Kasumi-1 (cell line): ENCODE data around the gene TMTC1.

Source experiments
- DNase-seq, 2 experiments: peaks; one replicate each; lab custom pipeline; 2025; lab: John Stamatoyannopoulos, UW

The TMTC1 gene

DNA sequence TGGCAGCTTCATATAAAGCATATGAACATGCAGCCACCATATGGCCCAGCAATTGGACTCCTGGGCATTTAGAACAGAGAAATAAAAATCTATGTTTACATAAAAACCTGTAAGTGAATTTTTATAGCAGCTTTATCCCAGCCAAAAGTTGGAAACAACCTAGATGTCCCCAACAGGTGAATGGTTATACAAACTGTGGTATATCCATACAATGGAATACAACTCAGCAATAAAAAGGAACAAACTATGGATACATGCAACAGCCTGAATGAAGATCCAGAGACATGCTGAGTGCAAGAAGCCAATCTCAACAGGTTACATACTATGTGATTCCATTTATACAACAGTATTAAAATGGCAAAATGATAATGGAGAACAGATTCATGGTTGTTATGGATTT, 3.7 kb downstream of the TMTC1 start:
- DNase-seq: no peak

DNA sequence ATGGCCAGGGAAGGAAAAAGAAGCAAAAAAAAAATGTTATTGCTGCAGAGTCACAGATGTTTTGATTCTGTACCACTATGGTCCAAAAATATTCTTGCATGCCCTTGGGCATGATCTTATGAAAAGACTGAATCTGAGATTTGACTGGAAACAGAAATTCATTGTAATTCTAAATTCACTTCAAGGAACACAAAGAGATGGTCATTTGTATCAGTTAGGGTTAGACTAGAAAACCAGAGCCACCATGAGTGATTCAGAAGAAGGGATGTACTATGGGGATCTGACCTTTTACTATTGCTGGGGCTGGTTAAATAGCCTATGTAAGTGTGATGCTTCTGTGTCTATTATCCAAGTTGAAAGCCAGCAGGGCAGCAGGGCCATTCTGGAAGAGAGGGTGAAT, 5.2 kb downstream of the TMTC1 start:
- DNase-seq: no peak

DNA sequence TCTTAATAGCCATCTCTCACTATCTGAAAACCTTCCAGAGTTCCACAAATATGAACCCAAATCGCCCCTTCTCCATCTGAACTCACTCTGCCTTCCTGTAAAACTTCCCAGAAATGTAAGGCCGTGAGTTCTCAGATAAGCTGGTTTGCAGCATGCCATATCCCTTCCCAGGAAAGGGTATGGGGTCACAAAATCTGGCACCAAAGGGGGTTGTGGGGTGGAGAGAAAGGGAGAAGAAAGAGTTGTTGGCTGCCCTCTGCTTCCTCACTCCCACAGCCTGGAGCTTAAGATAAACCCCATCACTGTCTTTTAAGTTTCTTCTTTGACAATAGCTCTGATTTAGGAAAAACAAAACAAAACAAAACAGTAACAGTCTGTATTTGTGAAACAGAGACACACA, 10.7 kb downstream of the TMTC1 start:
- DNase-seq: no peak

DNA sequence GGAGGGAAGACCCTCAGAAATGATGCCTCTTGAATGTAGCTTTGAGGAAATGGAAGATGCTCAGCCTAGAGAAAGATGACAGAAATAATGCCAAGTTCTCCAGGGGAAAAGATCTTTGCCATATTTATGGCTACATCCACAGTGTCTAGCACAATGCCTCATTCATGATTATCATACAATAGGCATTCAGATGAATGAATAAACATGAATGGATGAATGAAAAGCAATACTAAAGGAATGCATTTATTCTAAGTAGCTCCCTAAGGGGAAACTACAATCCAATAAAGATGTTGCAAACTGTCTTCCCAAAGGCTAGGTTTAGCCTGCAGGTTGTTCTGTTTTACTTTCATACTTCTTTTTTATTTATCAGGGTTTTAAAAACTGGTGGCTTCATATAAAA, 12.0 kb downstream of the TMTC1 start:
- no peak for DNase-seq

DNA sequence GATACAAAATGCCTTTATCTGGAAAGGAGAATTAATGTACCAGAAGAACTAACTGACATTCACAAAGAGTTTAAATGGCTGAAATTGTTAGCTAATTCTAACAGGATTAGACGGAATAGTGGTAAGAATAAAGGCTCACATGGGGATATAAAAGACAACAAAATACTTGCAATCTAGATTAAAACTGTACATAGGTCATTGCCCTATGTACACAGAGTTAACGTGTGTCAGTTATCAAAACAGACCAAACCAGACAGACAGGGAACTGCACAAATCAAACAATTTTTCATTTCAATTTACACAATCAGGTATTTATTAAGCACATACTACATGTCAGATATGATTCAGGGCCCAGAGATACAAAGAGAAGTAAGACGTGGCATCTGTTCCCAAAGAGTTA, 12.6 kb downstream of the TMTC1 start:
- no peak for DNase-seq

DNA sequence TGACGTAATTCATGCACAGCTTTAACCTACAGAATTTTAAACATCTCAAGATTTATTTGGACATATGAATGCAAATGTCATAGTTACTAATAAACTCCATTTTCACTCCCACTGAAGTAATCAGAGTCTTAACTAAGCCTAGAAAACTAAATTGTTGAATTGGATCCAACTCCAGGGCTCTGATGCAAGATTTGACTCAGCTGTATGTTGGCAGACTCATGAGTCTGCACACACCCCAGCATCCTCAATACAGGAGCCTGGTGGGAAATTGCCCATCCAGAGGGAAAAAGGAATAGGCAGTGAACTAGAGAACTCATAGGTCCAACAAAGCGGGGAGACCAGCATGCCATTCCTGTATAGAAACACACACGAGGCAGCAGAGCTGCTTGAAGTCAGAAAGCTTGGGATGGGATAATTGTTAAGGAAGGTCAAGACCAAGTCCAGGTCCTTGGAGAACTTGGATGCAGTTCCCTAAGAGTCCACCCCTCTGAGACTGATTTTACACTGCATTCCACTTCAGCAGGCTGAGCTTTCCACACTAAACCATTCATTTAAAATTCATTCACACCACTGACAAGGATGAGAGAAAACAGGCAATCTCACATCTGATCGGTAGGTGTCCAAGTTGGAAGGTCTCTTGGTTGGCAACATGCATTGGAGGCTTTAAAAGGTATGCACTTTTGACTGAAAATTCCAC, 14.4 kb downstream of the TMTC1 start:
- DNase-seq: no peak

DNA sequence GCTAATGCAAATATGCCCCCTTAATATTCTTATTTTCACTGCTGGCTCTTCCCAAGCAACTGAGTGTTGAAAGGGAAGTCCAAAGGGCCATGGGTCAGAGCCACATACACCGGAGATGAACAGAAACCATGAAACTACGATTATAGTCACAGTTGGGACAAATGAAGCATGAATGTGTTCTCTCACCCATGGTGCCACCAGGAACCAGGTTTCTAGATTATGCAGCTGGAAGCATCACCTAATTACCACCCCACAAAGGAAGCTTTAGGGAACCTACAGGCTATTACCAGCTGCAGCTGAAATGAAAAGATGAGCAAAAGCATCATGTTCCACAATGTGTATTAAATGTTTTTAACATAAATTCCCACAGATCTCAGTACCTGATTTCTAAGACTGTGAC, 15.4 kb downstream of the TMTC1 start:
- DNase-seq: no peak

DNA sequence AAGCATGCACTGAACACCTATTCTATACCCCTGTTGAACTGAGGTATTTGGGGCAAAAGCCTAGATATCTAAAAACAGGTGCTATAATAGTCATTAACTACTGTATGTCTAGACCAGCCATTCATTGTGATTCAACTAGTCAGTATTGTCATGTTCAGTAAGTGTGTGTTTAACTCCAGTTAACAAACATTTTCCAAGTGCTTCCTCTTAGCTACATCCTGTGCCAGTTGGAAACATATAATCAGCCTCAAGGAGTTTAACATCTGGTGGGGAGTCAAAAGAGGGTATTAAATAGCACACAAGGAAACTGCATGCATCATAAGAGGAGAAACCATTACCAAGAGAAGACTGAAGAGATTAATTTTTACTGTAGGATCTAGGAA, 20.4 kb downstream of the TMTC1 start:
- DNase-seq: no peak

DNA sequence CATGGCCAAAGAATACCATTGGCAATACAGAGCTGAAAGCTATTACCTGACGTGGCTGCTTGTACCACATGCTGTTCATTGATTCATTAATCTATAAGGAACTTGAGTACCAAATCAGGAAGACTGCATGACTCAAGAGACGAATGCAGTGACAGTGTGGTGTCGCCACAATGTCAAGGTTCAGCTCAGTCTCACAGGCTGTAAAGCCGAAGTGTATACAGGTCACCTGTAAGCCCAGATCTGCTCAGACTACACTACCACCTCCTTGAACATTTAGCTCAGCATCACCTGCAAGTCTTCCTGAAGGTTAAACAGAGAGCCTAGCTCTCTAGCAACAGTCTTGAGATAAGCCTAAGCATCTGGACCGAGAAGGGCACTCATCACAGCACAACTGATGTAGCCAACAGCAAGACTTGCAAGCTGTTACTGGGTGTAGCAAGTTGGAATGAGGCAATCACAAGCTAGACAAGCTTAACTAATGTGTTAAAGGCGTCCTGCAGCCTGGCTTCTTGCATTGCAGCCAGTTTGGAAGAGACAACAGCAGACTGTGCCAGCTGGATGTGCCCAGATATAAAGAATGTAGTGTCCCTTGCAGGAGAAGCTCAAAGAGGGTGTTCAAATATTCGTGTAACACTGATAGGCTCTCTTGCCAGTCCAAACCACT, 21.0 kb downstream of the TMTC1 start:
- DNase-seq: no peak

DNA sequence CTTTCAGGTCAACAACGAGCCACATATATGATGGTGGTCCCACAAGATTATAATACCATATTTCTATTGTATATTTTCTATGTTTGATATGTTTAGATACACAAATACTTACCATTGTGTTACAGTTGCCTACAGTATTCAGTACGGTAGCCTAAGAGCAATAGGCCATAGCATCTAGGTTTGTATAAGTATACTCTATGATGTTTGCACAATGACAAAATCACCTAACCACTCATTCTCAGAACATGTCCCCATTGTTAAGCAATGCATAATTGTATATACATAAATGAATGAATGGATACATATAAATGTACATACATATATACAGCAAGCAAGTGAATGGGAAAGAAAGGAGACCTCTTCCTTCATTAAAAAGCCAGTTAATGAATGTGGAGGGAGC, 23.8 kb downstream of the TMTC1 start:
- DNase-seq: no peak

DNA sequence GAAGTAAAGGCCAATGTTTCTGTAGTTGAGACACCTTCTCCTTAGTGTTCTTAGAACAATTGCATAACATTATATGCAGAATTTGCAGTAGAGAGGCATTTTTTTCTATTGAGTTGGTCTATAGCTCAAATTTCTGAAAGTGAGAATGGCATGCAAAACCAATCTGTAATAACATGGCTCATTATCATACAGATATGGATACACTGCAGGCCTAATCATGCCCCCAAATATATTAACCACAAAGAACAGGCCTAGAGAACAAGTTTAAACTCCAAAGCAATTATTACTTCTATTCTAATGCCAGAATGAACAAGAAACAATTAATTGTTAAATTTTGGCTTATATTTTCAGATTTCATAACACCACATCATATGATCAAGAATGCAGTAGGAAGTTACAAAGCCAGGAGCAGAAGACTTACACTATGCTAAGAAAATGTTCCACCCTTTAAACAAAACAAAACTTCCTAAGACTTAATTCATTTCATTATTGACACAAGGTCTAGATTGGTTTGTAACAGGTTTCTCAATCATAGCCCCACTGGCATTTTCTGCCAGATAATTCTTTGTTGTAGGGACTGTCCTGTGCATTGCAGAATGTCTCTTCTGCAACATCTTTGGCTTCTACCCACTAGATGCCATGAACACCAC, 26.9 kb downstream of the TMTC1 start:
- no peak for DNase-seq

DNA sequence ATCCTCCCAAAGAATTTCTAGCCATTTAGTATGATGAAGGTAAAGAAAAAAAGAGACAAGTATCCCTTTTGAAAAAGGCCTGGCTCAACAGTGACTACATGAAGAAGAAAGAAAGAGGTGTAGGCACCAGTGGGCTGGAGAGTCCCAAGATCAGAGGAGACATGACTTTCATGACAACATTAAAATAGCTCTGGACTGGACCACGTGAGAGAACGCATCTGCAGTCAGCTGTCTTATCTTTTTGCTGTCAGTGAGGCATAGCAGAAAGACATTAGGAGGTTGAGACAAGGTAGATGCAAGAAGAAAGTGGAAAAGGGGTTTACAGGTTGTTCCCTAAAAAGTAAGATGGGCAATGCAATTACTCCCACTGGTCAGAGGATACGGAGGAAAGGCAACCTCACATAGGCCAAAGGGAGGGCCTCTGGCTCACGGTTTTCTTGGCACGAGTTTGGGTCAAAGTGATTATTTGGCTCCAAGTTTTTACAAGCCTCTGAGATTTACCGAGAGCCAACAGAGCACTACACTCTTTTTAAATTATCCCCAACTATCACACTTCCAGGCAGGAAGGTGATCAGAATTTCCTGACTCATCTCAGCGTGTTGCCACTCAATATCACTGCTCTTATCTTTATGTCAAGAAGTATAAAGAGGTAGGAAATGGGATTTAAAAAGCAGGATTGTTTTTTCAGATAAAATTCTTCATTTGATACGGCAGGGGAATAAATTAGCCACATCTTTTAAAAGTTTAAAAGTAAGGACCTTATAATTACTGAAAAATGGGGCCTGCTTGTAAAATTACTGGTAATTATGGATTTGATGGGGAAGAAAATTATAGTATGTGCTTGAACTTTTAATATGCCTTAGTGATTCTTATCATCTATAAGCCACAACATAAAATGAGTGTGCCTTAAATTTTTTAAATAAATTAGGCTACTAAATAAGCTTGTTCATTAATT, 29.2 kb downstream of the TMTC1 start:
- no peak for DNase-seq

DNA sequence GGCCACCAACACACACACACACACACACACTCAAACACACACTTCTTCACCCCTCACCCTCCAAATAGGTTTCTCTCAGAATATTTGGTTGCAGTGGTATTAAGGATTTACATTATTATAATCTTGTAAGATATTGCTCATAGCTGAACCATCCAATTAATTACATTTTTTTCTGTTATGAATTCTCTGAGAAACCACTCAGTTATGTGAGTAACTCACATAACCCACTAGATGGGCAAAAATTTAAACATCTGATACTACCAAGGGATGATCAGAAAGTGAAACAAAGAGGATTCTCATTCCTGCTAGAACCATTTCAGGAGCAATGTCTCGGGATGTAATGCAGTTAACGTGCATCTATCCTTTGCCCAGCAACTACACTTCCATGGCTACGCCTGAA, 31.6 kb downstream of the TMTC1 start:
- no peak for DNase-seq

DNA sequence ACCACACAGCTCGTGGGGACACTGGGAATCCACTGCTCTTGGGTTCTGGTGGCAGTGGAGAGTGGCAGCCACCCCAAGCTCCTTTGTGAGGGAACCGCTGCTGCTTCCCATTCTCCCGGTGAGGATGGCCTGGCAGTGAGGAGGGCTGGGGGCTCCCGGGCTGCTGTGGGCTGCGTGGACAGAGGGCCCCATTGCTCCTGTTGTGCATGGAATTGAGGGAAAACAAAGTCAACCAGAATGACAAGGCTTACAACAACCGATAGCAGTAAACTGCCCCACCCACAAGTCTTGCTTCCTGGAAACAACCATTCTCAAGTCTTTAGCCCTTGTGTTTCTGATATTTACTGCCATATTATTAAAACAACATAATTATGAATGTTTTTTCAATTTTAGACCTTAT, 32.1 kb downstream of the TMTC1 start:
- no peak for DNase-seq

DNA sequence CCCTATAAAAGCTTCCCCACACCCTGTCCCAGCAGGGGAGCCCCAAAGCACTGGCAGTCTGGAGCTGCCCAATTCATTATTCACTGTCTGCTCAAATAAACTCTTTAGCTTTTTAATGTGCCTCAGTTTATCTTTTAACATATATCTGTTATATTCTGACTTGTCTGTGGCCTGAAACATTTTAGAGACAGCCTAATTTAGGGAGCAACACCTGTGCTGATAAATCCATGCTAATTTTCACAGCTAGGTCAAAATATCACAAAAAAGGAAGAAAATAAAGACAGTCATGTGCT, 32.9 kb downstream of the TMTC1 start:
- DNase-seq: no peak

DNA sequence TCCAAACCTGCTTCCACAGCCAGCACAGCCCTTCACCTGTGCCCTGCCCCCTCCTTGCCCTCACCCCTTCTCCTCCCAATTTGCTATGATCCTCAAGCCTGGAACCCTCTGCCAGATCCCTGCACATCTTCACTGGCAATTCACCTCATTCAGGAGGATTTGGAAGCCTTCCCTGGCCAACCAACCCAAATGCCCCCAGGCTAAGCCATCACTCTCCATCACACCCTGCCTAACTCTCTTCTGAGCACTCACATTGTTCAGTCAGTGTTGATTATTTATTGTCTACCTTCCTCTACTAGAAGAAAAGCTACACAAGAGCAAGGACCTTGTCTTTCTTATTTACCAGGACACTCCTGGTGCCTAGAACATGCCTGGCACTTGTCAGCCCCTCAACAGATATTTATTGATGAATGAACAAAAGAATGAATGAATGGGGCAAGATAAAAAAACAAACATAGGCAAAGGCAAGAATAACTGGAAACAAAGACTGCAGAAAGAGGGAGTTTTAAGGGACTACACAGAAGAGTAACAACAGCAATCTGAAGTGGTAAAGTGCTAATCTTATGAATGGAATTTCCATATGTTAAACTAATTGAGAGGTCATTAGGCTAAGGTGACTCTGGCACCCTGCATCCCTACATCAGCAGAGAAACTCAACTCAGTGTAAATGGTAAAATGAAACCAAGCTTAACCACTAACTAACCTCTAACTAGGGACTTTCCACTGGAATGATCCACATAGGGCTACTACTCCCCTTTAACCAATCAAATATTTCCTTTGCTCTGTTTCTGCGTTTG, 33.4 kb downstream of the TMTC1 start:
- DNase-seq: no peak

DNA sequence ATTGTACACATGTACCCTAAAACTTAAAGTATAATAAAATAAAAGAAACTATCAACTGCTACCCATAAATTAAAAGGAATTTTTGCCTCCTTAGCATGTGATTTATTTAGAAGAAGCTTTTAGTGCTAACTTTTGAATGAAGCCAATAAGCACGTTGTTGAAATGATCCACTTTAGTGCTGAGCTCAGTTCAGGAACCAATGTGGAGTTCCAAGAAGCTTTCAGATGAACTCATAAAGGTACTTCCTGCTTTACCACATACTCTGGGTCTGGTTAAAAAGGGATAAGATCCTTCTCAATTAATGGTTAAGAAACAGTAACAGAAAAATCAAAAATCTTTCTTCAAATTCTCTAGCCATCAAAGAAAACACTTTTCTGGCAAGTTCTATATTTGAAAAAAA, 39.4 kb downstream of the TMTC1 start:
- no peak for DNase-seq

DNA sequence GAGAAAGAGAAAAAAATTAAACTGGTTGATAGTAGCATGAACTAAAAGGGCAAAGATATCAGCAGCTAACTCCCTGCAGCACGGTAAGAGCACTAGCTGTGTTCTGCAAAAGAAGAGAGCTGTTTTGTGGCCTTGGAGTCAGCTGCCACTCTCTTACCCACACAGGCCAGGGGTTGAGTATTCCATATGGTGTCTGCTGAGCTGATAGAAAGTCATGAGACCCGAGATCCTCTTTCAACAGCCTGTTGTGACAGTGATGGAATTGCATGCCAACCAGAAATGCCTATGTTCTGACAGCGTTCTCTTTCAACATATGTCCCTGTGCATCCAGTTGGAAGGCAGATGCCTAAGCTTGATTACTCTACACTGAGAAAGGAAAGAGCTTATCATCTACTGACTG, 39.9 kb downstream of the TMTC1 start:
- no peak for DNase-seq

DNA sequence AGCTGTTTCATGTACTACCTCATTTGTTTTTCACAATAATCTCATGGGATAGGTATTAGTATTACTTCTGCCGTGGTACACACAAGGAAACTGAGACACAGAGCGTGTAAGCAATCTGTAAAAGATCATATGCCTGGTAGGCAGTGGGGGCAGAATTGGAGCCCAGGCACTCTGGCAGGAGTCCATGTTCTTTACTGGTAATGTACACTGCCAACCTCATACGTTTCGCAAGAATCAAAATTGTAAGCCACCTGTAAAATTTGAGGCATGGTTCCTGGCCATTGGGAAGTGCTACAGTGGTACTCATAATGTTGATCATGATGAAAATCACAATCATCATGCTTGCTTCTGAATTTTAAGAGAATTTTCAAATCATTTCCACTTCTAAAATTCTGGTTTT, 40.7 kb downstream of the TMTC1 start:
- DNase-seq: no peak

DNA sequence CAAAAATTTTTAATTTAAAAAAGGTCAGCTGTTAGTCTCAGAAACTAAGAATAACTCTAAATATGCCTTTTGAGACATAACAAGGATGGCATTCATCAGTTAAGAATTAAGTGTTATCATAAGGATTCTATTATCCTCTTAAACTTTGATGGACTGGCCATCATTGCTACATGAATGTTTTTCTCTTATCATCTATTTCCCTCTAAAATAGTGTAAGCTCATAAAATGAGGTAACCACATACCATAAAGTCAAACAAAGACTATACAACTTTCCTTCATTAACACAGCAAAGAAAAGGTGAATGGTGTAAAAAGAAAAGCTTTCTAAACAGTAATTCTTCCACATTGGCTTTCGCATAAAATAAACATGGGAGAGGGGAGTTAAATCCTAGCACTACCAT, 41.1 kb downstream of the TMTC1 start:
- no peak for DNase-seq

DNA sequence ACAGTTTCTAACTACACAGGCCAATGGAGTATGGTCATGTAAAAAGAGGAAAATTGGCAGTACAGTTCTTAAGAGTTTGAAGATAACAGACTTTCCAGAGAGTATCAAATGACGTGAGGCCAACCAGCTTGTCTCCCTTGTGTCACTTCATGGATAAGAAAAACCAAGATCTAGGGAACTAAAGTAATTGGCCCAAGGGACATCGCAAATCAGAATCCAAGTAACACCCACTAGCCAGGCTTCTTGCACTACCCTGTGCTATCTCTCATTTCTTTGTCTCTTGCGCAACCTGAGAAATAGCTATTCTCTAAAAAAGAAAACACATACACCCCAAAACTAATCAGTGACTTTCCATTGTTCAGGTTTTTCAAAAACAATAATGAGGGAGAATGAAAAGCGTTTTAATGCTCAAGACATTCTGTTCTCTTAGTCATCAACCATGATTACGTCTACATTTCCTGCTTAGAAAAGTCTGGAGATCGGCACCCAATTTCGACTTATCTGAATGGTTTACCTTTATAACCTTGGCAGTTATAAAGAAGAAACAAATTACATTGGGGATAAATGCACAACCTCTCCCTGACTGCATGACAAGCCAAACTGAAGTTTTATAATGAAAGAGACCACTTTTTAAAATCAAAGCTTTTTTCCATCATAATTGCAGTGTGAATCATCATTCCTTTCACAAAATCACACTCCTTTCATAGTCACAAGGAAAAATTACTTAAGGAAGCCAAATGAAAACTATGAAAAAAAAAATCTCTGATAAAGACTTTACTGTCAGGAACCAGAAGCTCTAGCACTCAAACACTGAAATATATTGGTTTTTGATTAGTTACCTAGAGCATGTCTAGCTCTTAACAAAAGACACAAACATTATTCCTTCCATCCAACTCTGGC, 42.1 kb downstream of the TMTC1 start:
- DNase-seq: no peak
